ENCODE measurements around the gene ABCC6.

Gene ABCC6

DNA sequence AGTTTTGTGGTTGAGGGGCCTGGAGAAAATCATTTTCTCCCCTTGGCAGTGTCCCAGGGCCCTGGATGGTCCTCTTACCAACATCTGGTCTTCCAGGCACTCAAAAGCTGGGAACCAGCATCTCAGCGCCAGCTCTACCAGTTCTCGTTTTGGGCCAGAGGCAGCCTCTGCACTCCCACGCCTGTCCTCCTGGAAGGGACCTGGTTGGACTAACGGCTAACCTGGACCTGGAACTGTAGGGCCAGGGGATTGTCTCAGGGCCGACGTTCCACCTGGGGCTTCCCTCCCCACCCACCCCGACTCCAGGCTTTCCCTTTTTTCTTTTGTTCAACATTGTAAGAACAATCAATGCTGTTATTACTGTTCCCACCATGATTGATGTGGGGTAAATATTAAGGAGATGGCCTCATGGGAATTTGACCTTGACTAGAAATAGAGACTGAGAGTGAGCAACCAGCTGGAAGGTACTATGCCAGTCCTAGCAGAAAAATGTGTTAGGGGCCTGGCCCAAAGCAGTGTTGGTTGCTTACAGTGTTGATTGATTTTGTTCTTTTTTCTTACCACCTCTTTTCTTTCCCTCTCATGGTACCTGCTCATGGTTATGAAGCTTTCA lies 81.4 kb downstream of the ABCC6 start:
- no peak for DNase-seq (ENCODE audit: low read depth)

- no peak for DNase-seq (ENCODE audit: low read depth)
Observed at GRCh38 chr16:16141141-16141540, 82.2 kb downstream of the ABCC6 start.

- DNase-seq (ENCODE audit: low read depth): no peak
Observed at GRCh38 chr16:16140537-16140936, 82.8 kb downstream of the ABCC6 start.

GRCh38 chr16:16139806-16140205 lies 83.5 kb downstream of the ABCC6 start:
- no peak for DNase-seq (ENCODE audit: low read depth)

GRCh38 chr16:16139061-16139460 lies 84.2 kb downstream of the ABCC6 start:
- no peak for DNase-seq (ENCODE audit: low read depth)

- DNase-seq (ENCODE audit: low read depth): no peak
Observed at GRCh38 chr16:16138034-16138635, 85.2 kb downstream of the ABCC6 start.

DNA sequence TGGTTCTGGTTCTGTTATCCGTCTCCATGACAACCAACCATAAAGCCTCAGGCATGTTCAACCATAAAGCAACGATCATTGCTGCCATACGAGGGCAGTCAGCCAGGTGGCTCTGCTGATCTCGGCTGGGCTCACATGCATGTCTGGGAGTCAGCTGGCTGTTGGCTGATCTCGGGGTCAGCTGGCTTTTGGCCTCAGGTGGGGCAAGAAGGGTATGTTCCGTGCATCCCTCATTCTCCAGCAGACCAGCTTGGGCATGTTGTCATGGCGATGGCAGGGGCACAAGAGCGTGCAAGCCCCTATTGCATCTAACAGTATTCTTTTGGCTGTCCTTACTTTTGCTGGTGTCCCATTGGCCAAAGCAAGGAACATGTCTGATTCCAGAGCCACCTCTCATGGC lies 86.2 kb downstream of the ABCC6 start:
- DNase-seq (ENCODE audit: low read depth): peak; percentile 20

- no peak for DNase-seq (ENCODE audit: low read depth)
Observed at GRCh38 chr16:16136588-16136987, 86.7 kb downstream of the ABCC6 start.

DNA sequence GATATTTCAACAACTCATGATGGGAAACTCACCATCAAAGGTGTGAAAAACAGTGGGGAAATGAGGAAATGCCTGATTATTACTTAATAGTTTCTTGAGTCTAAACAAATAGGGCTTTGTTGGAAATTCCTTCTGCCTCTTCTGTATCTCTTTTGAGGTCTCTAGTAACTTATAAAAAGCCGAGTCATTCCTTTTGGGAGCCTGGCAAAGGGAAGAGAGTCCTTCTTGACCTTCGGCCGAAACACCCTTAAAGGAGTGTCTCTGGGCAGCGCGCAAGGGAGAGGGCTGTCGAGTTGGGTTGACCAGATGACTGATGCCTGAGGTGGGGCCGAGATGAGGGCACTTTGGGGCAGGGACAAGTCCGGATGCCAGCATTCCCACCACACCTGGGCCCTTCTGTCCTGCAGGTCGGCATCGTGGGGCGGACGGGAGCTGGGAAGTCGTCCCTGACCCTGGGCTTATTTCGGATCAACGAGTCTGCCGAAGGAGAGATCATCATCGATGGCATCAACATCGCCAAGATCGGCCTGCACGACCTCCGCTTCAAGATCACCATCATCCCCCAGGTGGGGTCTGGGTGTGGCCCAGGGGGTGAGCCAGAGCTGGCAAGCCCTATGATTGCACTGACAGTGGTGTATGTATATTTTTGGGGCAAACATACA lies 89.2 kb downstream of the ABCC6 start:
- DNase-seq (ENCODE audit: low read depth): no peak

DNA sequence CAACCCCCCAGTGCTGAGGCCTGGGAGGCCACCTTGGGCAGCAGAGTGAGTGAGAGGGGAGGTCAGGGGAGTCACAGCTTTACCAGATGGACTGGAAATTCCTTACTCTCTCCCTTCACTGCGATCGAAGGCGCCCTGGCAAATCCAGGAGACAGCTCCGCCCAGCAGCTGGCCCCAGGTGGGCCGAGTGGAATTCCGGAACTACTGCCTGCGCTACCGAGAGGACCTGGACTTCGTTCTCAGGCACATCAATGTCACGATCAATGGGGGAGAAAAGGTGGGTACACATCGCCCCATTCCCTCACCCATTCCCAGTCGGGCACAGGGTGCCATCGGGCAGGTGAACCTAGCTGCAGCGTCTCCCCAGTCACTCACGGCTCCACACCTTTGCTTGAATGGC lies 91.6 kb downstream of the ABCC6 start:
- DNase-seq (ENCODE audit: low read depth): no peak

GRCh38 chr16:16131204-16131603 lies 92.1 kb downstream of the ABCC6 start:
- no peak for DNase-seq (ENCODE audit: low read depth)

DNA sequence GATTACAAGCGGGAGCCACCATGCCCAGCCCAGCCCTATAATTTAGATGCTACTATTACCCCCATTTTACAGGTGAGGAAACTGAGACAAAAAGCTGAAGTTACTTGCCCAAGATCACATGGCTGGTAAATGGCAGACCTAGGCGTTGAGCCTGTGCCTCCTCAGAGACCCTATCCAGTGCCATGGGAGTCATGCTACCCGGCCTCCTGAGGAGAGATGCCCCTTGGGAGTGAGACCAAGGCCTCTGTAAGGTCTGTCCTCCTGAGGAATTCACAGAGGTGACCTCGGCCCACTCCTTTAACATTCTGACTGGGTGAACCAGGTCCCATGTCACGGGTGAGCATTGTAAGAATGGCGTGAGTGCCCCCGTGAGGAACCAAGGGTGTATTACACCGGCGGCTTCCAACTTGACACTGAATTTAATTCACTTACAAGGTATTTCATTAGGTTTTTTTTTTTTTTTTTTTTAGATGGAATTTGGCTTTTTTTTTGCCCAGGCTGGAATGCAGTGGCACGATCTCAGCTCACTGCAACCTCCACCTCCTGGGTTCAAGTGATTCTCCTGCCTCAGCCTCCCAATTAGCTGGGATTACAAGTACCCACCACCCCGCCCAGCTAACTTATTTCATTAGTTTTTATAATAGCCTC lies 95.7 kb downstream of the ABCC6 start:
- peak; percentile 51 for DNase-seq (ENCODE audit: low read depth)

DNA sequence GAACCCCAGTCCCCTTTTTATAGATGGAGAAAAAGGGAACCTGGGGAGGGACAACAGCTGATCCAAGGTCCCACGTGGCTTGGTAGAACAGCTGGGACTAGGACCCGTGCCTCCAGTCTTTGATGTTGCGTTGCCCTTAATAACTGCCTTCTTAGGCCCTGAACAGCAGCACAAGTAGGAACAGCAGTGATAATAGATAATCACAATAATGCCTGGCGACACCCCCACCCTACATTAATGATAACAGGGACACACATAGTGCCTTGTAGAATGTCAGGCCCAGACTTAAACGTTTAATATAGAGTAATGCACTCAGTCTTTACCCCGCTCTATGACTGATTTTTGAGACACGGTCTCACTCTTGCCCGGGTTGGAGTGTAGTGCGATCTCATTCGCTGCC lies 96.4 kb downstream of the ABCC6 start:
- no peak for DNase-seq (ENCODE audit: low read depth)

- DNase-seq (ENCODE audit: low read depth): no peak
Observed at GRCh38 chr16:16124974-16125373, 98.3 kb downstream of the ABCC6 start.

GRCh38 chr16:16124438-16124837 lies 98.9 kb downstream of the ABCC6 start:
- DNase-seq (ENCODE audit: low read depth): no peak

GRCh38 chr16:16122264-16122663 lies 101.0 kb downstream of the ABCC6 start:
- DNase-seq (ENCODE audit: low read depth): no peak

- no peak for DNase-seq (ENCODE audit: low read depth)
Observed at GRCh38 chr16:16121185-16121727, 102.0 kb downstream of the ABCC6 start.

DNA sequence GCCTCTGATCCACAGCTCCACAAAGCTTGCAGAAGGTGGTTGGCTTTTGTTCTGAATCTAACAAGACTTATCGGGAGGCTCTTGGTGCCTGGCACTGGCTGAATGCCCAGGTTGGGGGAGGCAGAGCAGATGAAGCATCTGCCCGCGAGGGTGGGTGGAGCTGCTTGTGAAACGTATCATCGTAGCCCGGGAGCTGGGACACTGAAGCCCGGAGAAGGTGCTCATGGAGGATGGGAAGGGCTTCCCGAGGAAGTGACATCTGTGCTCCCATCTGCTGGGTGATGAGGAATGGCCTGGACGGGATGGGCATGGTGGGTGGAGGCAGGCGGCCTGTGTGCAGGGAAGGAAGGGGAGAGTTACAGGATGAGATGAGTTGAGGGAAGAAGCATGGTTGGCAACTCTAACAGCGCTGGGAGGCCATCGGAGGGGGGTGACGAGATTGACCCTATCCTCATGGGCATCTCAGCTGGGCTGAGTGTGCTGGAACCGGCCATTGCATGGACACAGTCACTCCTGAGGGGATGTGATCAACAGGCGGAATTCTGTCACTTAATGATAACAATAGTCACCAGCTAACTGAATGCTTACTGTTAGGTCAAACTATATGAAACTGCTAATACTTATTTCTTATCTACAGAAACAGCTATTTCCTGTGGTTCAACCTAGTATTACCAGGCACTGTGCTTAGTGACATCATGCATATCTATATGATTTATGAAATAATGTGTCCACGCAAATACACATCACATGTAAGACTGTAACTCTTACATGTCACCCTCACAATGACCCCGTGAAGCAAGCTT lies 102.7 kb downstream of the ABCC6 start:
- no peak for DNase-seq (ENCODE audit: low read depth)

DNA sequence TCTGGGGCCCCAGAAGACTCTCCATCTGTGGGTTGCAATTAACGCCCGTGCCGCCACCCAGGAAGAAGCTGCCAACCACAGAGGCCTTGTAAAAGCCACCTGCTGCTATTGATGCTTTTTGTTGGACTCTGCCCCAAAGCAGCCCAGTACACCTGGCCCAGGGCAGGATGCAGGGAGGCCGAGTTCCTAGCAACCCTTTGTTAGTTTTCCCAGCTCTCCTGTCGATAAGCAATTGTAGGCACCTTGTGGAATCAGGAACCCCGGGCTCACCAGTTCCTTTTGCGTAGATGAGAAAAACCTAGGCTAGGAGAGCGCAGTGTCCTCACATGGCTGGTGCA lies 103.3 kb downstream of the ABCC6 start:
- DNase-seq (ENCODE audit: low read depth): no peak

DNA sequence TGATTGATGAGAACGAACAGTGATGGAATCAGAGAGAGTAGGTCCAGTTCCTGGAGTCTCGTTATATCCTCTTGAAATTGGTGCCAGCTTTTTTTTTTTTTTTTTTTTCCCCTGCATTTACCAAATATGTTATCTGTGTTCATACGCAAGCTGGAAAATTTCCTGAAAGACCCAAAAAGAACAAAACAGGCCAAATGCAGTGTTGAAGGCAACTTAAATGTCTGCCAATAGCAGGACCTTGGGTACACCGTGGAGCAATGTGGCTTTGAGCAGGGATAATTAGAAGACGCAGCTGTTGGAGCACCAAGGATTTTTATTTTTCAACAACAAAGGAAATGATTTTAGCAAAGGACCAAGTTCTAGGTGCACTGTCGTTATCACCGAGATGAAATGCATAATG lies 105.0 kb downstream of the ABCC6 start:
- no peak for DNase-seq (ENCODE audit: low read depth)

DNA sequence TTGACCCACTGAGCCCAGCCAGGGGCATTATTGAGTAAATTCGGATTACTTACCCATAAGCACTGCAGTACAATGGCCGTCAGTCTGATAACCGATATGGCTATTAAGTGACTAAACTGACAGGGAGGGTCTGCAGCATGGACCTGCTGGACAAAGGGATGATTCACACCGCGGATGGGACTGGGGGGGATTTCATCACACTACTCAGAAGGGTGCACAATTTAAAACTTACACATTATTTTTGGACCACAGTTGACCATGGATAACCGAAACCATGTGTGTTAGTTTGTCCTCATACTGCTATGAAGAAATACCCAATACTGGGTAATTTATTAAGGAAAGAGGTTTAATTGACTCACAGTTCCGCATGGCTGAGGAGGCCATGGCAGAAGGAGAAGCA lies 106.5 kb downstream of the ABCC6 start:
- DNase-seq (ENCODE audit: low read depth): peak; percentile 82

- no peak for DNase-seq (ENCODE audit: low read depth)
Observed at GRCh38 chr16:16113076-16113475, 110.2 kb downstream of the ABCC6 start.

Data from fibroblast of gingiva (primary cell).